H4 (cell line): ENCODE data around the gene DSG1. TPM values are rescaled to one million over a fixed set of nuclear protein-coding genes. Genes with fewer than 3 reads are reported as not detected.
"Not testable (repeated sequence)": the region's sequence is repeated elsewhere in the genome, so short reads cannot be mapped to it uniquely, and the experiment has no call there.

Experiments
- DNase-seq: peaks from one replicate; pipeline ENCODE4 v3.0.0-alpha.2; 2015; ENCODE audit warnings: low spot score
- total RNA-seq: library from RNA; depleted of rRNA; stranded (reverse); fragments of >200 nt; shearing (Covaris generic); gene quantifications from 2 replicates; pipeline ENCODE4 v1.2.3, GENCODE V29; 2014; rRNA removed

DSG1 gene
- total RNA-seq, result 0.02 TPM in 1 of 2 replicates, not detected in the other

DNA sequence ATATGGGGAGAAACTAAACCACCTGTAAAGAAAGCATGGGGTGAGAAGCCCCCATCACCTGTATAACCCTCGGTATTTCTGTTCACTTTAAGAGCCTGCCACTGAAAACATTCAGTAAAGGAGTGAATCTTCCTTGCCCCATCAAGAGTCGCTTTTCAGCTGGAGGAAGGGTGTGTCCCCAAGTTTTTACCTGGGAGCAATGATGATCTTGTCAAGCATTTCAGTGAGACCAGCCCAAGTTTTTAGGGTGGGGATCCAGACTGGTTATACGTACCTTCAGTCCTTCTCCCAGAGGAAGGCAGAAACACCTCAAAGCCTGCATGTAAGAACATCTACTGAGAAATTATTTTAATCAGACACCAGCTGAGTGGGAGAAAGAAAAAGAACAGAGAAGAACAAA lies at the start of gene DSG1:
Gene DSG1 (plus strand): TSS at position 301 of the 400 bp plus-strand sequence. CDS start 141 bp downstream, outside the sequence.
- no peak for DNase-seq

DNA sequence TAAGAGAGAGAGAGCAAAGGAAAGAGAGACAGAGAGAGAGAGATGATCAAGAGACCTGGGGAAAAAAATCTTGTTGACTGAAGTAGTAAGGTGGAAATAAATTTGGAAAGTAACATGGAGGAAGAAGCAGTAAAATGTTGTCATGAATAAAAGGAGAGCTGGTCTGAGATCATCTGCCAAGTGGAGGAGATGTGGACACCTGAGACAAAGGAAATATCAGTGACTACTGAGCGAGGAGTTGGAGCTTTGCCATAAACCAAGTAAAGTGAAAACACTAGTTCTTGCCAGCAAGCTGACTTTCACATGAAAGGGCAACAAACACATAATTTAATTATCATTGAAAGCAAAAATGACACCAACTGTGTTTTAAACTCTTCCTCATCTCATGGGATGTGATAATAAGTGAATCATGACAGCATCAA lies 49.0 kb upstream of the DSG1 start:
- peak; percentile 16 for DNase-seq

DNA sequence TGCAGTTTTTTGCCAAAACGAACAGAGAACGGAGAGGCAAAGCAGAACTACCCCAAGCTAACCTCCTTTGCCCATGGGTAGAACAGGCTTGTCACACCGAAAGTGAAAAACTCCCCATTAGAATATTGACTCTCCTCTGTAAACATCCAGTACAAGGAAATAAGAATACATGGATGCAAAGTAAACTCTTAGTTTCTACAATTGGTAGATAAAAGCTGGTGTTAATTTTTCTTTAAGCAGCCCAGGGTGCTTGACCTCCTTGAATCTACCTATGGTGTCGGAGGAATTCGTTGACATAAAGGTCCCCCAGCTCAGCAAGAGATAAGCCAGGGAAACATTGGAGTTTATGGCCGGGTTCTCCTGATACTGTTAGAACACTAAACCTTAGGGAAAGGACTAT lies 48.4 kb upstream of the DSG1 start:
- no peak for DNase-seq

DNA sequence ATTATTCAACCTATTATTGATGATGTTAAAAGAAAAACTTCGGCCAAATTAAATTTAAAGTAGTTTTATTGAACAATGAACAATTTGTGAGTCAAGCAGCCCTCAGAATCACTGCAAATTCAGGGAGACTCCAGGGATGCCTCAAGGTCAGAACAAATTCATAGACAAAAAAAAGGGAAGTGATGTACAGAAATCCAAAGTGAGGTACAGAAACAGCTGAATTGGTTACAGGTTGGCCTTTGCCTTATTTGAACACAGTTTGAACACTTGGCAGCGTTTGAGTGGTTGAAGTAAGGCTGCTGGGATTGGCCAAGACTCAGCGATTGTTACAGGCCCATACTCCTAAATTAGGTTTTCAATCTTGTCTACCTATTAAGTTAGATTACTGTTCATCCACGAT lies 47.4 kb upstream of the DSG1 start:
- no peak for DNase-seq

DNA sequence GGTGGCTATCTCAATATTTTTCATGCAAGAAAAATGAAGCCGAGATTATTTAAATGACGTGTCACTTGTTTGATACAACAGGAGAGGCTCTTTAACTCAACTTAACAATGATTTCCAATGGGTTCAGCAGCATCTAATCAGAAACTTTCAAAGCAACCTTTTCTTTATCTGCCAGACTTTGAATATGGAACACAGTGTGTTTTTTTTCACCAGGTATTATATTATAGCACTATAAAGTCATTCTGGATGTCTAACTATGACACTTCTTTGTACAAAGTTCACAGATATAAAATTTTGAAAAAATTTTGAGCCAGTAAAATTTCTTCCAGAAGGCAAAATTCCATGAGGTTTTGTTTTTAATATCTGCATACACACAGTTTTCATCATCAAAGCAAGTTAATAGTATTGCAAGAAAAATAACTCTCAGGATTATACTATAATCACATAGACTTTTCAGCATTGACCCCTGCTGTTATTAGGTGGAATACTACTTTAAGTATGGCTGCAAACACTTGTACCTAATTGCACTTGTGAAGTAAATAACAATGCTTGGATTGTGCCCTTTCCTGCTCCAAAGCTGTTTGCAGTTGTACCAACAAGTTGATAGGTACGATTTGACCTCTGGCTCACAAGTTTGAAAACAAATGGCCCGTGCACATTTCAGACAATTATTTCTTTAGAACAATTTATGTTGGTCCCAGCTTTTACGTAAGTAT lies 44.0 kb upstream of the DSG1 start:
- no peak for DNase-seq

DNA sequence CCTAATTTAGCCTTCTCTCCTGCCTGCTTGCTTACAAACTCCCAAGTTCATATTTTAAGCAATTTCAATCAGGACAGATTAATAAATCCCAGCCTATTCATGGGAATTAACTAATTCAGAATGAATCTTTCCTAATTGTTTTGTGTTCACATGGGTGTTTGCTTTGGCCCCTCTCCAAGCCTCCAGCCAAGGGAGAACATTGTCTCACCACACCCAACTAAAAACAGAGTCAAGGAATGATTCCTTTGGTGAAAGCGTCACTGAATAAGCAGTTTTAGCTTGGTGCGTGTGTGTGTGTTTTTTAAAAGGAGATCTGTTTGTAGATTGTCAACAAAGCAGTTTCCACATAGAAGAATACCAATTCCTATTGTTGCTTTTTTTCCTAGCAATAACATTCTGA lies 43.0 kb upstream of the DSG1 start:
- peak; percentile 21 for DNase-seq

DNA sequence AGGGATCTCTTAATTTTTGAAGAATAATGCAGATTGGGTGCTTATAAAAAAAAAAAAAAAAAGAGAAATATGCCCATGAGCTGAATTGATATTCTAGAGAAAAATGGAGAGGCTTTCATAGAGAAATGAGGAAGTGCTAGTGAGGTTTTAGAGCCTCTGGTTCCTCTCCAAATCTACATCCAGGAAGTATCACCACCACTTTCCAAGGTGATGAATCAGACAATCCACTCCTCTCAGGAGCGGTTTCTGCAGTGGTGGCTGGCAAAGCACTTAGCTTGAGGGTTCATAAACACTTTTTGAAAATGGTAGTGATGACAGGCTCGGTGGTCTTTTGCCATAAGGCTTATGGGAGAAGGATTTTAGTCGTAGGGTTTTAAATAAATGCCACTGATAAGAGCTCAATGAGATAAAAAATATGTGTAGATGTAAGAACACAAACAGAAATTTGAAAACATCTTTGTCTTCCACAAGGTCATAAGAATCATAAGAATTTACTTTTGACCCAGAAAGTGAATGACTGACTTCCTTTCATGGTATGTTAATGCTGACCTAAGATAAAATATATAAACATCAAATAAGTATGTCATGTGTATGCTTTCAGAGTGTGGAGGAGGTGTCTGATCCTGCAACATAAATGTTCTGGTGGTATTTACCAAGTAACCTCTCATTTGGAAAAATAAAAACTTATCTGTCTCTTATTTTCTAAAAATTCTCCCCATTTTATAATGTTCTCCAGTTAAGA lies 42.1 kb upstream of the DSG1 start:
- peak; percentile 30 for DNase-seq

DNA sequence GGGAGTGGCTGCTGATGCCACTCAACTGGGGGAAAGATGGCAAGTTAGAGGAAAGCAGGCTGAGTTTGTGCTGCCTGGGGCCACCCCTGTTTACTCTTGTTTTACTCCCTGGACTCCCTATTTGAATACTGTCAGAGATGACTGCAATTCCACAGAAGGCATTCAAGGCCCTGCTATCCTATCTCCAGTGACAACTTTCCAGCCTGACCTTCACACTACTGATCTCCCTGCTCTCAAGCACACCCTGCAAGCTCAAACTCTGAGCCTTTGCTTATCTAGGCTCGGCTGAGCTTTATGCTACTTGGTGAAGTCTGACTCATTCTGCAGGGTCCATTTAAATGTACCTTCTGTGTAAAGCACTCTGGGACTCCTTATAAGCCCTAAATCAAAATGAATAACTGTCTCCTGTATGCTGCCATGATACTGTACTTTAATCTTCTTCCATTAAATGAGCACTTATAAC lies 39.3 kb upstream of the DSG1 start:
- DNase-seq, result no peak

DNA sequence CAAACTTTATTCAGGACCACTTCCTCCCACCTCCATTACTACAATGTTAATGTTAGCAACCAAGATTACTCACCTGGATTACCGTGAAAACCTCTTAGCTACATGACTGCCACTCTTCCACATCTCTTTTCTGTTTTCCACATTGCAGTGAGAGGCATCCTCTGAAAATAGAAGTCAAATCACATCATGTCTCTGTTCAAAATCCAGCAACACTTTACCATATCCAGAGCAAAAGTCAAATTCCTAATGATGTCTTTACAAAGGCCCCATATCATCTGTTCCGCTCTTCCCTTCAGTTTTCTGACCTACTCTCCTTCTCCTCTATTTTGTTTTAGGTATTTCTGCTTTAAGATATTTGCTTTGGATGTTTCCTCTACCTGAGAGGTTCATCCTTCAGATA lies 37.5 kb upstream of the DSG1 start:
- no peak for DNase-seq

DNA sequence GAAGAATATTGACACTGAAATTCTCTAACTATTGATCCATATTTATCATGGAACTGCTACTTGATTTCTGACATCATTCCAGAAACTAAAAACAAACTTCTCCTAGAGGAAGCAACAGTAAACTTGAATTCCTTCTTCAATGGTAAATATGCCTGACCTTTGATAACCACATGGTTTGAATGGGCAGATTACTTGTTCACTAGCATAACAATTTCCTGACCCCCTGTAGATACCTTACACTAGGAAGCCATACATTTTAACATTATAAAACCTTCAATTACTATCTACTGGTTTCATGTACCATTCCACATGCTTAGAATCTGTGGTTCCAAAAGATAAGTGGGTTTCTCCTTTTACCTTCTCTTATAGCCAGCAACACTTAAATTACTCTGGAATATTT lies 36.5 kb upstream of the DSG1 start:
- no peak for DNase-seq

DNA sequence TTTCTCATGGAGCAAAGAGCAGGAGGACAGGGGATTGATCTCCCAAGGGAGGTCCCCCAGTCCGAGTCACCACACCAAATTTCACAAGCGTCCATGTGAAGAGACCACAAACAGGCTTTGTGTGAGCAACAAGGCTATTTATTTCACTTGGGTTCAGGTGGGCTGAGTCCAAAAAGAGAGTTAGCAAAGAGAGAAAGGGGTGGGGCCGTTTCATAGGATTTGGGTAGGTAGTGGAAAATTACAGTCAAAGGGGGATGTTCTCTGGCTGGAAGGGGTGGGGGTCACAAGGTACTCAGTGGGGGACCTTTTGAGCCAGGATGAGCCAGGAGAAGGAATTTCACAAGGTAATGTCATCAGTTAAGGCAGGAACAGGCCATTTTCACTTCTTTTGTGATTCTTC lies 28.5 kb upstream of the DSG1 start:
- not testable (repeated sequence) for DNase-seq

DNA sequence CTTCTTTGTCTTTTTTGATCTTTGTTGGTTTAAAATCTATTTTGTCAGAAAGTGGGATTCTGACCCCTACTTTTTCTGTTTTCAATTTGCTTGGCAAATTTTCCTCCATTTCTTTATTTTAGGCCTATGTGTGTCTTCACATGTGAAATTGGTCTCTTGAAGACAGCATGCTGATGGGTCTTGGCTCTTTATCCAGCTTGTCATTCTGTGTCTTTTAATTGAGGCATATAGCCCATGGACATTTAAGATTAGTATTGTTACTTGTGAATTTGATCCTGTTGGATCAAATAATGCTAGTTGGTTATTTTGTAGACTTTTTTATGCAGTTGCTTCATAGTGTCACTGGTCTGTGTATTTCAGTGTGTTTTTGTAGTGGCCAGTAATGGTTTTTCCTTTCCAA lies 26.3 kb upstream of the DSG1 start:
- DNase-seq, result no peak

DNA sequence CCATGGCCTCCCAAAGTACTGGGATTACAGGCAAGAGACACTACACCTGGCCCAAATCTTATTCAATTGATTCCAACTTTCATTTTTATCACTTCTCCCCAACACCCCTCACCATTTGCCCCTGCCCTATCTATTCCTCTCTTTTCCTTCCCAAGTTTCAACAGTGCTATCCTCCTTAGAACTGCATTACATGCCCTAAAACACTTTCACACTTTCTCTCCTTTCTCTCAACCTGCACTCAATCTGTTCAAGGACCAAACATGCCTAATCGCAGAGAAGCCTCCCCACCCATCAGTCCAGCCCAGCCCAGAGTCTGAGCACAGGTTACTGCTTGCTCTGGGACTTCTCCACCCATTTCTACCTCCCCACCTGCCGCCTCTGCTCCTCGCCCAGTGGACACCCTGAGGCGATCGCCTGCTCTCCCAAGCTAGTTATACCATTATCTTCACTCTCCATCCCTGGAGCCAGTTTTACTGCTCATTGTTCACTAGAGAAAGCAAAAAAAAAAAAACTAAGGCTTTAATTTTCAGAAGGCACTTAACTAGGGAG lies 23.7 kb upstream of the DSG1 start:
- no peak for DNase-seq

DNA sequence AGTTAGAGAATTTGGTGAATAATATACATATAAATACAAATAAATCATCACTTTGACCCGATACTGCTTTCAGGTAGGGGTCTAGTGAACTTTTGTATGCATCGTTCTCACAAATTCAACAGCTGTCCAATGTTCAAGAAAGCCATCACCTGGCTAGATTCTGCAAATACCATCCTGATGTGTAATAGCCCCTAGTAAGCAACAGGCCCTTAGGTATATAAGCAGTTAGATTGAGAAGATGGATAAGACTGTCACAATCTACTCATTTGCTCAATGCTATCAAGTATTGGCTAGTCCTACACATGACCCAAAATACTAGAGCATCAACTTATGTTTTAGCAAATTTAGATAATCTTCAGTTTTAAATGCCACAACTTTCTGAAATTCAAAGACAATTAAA lies 20.7 kb upstream of the DSG1 start:
- no peak for DNase-seq

DNA sequence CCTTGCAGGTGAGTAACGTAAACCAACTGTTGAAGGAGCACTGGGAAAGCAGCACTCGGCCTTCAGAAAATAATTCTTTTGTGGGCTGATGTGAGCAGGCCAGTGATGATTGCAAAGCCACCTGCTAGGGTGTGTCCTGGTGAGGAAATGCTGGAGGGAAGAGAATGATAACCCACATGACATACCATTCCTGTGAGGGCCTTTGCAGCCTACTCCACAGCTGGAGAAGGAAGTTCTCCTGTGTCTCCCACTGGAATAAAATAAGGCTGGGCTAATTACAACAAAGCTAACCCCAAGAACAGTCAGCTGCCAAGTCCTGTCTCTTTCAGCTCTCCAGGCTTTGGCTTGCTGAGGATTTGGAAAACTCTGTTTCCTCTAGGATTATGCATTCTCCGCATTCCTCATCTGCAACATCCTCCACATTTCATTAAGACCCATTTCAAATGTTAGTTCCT lies 16.7 kb upstream of the DSG1 start:
- no peak for DNase-seq

DNA sequence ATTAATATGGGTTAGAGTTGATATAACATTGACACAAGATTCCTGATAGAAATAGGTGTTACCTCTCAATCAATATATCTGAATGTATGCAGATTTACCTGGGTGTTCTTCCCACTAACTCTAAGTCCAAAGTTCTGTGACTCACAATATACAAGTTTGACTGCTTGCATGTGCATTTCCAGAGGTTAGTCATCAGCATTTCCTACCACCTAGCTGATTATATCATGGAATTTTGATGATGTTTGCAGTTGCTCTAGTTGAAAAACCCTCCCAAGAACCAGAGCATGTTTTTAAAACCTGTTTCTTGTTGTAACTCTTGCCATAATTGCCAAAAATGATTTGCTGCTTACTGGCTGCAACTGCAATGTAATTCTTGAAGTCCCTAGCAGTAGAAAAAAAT lies 15.0 kb upstream of the DSG1 start:
- no peak for DNase-seq

DNA sequence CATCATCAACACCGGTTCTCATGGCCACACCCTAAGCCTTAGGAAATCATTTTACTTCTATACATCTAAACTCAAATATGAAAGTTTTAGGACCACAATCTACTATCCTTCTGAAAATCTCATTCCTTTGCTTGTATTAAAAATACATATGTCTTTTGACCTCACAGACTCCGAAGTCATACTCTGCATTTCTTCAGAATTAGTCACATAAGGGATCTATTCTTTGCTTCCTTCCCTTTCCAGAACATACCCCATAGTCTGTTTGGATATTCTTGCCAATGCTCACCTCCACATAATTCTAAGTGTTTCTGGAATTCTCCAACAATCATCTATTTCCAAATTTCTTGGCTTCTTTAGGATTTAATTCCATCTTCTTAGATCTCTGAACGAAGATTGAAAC lies 14.2 kb upstream of the DSG1 start:
- no peak for DNase-seq

DNA sequence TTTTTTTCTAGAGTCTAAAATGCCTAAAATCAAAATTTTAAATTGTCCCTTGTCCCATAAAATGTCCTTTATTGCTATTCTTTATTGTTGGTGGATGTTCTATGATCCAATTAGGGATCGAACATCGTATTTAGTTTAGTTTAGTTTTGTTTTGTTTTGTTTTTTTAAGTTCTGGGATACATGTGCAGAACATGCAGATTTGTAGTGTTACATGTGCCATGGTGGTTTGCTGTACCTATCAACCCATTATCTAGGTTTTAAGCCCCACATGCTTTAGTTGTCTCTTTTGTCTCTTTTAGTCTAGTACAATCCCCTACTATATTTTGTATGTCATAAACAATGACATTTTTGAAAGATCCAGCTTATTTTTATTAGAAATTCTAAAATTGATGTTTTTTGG lies 8.8 kb upstream of the DSG1 start:
- no peak for DNase-seq

DNA sequence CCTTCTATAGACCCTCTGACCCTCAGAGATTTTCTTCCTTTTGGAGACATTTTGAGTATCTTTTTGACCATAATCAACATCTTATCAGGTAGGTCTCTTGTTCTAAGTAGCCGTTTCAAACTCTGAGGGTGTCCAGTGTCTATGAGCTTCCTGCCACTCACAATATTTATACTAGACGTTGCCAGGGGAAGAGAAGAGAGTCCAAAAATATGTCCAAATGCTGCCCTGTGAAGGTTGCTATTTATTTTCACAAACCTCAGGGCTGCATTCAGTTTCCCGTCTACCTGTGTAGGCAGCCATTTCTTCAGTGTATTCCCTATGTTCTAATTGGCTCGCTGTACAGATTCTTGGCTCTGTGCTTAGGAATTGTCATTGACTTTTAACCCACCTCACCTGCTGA lies 986 bp upstream of the DSG1 start:
- DNase-seq, result no peak

DNA sequence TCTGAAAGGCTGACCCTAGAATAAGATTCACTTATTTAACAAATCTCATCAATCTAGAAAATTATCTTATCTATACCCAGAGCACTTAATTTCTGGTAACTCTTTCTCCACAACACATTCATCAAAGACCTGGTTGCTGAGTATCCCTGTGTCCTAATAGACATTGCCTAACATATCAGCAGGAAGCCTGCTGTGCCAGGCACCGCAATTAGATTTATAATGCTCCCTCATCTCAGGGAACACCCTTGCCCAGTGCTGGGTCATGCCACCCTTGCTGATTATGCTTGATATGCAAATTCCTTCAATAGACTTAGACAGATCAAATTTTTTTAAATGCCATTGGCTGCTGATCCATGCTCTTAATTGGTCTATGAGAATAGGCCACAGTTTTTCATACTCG lies 3.8 kb downstream of the DSG1 start:
- DNase-seq, result no peak

DNA sequence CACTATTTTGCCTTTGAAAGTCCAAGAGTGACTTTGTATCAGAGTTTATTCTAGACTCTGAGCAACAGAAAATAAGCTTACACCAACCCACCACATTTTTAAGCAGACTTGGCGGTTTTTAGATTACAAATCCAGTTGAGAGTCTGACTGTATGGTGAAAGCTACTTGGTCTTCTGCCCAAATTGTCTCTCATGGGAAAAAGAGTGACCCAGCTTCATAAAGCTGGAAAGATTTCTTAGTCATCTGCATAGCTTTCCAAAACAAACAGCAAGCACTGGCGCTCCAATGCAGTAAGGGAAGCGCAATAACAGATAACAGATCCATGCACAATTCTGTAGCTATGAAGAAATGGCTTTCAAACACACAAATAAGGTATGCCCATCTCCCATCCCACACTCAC lies 7.1 kb downstream of the DSG1 start:
- peak; percentile 72 for DNase-seq

DNA sequence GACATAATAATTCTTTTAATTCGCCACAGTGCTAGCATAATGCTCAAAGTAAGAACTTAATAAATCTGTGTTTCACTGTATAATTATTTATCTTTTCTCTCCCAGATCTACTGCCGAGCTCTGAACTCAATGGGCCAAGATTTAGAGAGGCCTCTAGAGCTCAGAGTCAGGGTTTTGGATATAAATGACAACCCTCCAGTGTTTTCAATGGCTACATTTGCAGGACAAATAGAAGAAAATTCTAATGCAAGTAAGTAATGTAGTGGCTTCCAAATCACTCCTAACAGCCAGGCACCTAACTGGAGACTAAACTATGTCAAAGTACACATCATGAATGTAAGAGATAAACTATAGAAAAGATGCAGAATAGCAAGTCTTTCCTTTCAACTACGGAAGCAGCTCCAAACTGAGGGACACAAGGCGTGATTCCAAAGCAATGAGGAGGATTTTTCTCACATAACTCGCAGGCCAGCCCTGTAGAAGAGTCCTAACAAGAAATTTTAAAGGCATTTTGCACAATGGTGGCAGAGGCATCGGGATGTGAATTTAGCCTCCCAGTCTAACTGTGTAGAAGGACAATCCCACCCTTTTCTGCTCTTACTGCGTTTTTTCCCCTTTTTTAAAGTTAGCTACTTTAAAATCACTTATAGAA lies 12.0 kb downstream of the DSG1 start:
- DNase-seq, result no peak
